Activated naive CD8-positive, alpha-beta T cell (primary cell): ENCODE results near the gene KANTR.
A peak's percentile ranks its signal among the peaks of the same experiment; 100 is the strongest.

Experiments used
- H3K27ac Mint-ChIP-seq: one replicate; pipeline ENCODE4 v1.8.0; 2021; ENCODE audit warnings: mixed read lengths
- H3K27me3 Mint-ChIP-seq: one replicate; pipeline ENCODE4 v1.8.0; 2021; ENCODE audit warnings: mixed read lengths
- H3K36me3 Mint-ChIP-seq: one replicate; pipeline ENCODE4 v1.8.0; 2021; ENCODE audit warnings: mixed read lengths
- H3K4me1 Mint-ChIP-seq: one replicate; pipeline ENCODE4 v1.8.0; 2021; ENCODE audit warnings: low read depth, mixed read lengths
- H3K4me3 Mint-ChIP-seq: one replicate; pipeline ENCODE4 v1.8.0; 2021; ENCODE audit warnings: mild to moderate bottlenecking, mixed read lengths
- H3K9me3 Mint-ChIP-seq: one replicate; pipeline ENCODE4 v1.8.0; 2021; ENCODE audit warnings: low read depth, mixed read lengths

The KANTR gene, protein sequence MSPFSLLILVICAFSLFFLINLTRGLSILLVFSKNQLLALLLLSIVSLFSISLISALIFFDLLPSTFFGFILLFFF

DNA sequence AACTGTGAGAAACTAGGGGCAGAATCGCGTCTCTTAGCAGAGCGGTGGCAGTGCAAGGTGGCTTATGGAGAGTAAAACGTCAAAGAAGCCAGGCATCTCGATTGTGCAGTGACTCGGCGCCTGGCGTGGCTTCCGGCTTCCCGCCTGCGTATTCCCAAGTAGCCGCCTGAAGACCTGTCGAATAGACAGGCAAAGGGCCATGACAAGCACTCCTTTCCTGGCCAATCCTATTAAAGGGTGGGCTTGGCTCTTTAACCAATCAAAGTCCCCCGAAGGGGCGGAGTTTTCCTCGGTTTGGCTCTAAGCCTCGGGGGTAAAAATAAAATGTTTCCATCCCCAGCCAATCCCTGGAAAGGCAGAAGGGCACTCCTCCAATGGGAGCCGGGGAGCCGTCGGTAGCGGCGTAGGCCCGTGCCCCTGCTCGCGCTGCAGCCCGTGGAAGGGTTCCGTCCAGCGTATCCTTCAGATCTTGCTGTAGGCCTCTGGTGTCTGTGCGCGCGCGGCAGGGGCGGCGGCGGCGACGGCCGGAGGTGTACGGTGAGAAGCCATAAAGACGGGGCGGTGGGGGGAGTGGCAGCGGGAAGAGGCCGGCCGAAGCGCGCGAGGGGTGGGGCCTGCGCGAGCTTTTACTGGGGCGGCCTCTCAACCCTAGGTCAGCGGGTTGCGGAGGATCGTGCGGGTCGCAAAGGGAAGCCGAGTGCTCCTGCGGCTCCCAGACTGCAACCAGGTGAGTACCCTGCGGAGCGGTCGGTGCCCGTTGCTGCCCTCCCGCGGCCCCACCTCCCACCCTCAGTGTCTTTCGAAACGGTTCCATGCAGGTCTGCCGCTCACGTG is at the start of gene KANTR:
Gene KANTR, plus strand, starts transcription at position 395 of the 834 bp plus-strand sequence. CDS start 30,131 bp downstream, outside the sequence.
- Mint-ChIP-seq H3K36me3 (no peaks in the 10 kb centered on the region), H3K27ac (peak within 1 kb of the TSS; percentile 90), H3K27me3 (no peaks in the 10 kb centered on the region), H3K4me1 (peaks cover 20% of the 10 kb centered on the region), H3K4me3 (peak within 1 kb of the TSS; percentile 92), H3K9me3 (no peaks in the 10 kb centered on the region)

DNA sequence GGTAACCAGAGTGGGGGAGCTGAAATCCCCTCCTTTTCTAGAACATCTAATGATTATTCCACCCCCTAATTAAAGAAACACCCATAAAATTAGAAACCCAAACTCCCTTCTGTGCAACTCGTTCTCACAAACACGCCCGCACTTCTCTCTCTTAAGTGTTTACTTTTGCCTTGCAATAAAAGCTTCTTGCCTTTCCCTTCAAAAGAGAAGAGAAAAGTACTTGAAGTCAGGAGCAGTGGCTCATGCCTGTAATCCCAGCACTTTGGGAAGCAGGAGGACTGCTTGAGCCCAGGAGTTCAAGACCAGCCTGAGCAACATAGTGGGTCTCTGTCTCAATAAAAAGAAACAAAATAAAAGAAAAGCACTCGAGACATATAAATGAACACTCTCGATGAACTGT is 48.9 kb upstream of the KANTR start:
- Mint-ChIP-seq H3K27me3 (no peaks in the 10 kb centered on the region), H3K27ac (no peak overlapping the region), H3K4me3 (no peak overlapping the region), H3K9me3 (no peaks in the 10 kb centered on the region), H3K36me3 (no peaks in the 10 kb centered on the region), H3K4me1 (peaks cover 2% of the 10 kb centered on the region)

DNA sequence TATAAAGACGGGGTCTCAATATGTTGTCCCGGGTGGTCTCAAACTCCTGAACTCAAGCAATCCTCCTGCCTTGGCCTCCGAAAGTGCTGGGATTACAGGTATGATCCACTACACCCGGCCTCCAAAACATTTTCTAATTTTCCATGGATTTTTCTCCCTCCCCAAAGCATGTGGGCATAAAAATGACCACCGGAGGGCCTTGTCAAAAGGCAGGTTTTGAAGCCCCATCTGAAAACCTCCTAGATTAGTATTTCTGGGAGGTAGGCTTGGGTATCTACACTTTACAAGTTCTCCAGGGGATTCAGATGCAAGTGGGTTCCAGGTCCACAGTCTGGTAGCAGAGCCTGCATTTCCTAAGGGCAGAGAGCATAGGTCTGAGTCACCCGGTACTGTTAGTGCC is 46.7 kb upstream of the KANTR start:
- Mint-ChIP-seq H3K4me1 (peaks cover 2% of the 10 kb centered on the region), H3K9me3 (no peaks in the 10 kb centered on the region), H3K27me3 (no peaks in the 10 kb centered on the region), H3K27ac (no peak overlapping the region), H3K4me3 (no peak overlapping the region), H3K36me3 (no peaks in the 10 kb centered on the region)

DNA sequence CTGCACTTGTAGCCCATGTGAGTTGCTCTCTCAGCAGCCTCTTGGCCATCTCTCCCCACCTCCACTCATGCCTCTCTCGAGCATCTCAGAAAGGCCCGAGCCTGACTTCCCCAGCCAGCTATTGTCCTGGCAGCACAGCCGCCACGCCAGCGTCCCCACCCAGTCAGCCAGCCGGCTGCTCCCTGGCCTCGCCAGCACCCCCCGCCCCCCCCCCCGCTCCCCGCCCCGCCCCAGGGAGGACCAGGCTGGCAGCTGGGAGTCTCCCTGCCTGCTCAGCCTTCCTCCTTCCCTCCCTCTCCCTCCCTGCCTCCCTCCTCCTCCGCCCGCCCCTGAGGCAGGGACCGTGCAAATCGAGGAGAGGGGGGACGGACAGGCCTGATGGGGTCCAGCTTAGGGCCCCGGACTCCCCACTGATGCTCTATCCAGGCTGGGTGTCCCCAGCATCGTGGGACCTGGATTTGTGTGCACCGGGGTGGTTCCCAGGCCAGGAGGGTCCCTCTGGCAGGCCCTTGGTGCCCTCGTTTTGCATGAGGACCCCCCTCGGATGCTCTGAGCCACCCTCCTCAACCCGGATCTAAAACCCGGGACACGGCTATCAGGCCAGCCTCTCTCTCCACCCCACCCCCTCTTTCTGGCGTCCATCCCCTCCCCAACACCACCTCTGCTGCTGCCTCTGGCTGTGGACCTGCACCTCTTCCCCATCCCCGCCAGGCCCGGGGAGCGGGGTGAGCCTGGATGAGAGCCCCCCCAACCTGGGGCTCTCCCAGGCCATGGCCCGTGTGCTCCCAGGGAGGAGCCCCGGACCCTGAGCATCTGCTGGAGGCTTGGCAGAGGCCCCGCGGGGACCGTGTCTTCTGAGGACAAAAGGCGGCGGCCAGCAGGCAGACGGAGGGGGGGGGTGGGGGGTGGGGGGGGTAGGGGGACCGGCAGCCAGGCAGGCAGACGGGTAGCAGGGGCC is 45.5 kb upstream of the KANTR start, which contains the start of gene GPR173:
Gene GPR173, plus strand, starts transcription at position 621 of the 958 bp plus-strand sequence. CDS start 27,833 bp downstream, outside the sequence.
- peaks cover 2% of the 10 kb centered on the region for H3K4me1 Mint-ChIP-seq
- no peaks in the 10 kb centered on the region for H3K9me3 Mint-ChIP-seq
- no peaks in the 10 kb centered on the region for H3K27me3 Mint-ChIP-seq
- H3K4me3 Mint-ChIP-seq: peak within 1 kb of the TSS; percentile 60
- peak within 1 kb of the TSS; percentile 22 for H3K27ac Mint-ChIP-seq
- no peaks in the 10 kb centered on the region for H3K36me3 Mint-ChIP-seq

GRCh38 chrX:53049127-53049517 is 44.8 kb upstream of the KANTR start:
- H3K36me3 Mint-ChIP-seq: no peaks in the 10 kb centered on the region
- peak overlapping the region; percentile 60 for H3K4me3 Mint-ChIP-seq
- no peak overlapping the region for H3K27ac Mint-ChIP-seq
- peaks cover 2% of the 10 kb centered on the region for H3K4me1 Mint-ChIP-seq
- no peaks in the 10 kb centered on the region for H3K27me3 Mint-ChIP-seq
- H3K9me3 Mint-ChIP-seq: no peaks in the 10 kb centered on the region

DNA sequence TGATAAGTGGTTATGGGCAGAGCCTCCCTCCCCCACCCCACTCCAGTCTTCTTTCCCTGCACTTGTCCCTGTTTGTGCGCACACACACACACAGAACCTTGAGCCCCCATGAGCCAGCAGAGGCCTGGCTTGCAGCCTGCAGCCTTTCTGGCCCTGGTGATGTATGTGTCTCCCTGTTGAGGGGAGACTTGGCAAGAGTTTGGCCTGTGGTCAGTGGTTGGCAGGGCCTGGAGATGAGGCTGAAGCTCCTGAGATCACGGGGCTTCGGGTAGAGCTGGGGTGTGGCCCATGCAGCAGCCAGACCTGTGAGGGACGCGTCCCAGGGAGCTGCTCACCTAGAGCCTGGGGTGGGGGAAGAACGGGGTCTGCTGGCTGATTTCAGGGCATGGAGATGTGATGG is 43.1 kb upstream of the KANTR start:
- no peaks in the 10 kb centered on the region for H3K9me3 Mint-ChIP-seq

GRCh38 chrX:53055244-53055849 is 38.6 kb upstream of the KANTR start:
- H3K27ac Mint-ChIP-seq: no peak overlapping the region
- H3K4me3 Mint-ChIP-seq: no peak overlapping the region
- no peaks in the 10 kb centered on the region for H3K27me3 Mint-ChIP-seq
- no peaks in the 10 kb centered on the region for H3K36me3 Mint-ChIP-seq
- no peaks in the 10 kb centered on the region for H3K4me1 Mint-ChIP-seq
- H3K9me3 Mint-ChIP-seq: no peaks in the 10 kb centered on the region

More for the DNA sequence above, 43.1 kb upstream of the KANTR start:
- Mint-ChIP-seq H3K36me3 (no peaks in the 10 kb centered on the region), H3K4me1 (peaks cover 2% of the 10 kb centered on the region), H3K27ac (no peak overlapping the region), H3K4me3 (no peak overlapping the region), H3K27me3 (no peaks in the 10 kb centered on the region)

DNA sequence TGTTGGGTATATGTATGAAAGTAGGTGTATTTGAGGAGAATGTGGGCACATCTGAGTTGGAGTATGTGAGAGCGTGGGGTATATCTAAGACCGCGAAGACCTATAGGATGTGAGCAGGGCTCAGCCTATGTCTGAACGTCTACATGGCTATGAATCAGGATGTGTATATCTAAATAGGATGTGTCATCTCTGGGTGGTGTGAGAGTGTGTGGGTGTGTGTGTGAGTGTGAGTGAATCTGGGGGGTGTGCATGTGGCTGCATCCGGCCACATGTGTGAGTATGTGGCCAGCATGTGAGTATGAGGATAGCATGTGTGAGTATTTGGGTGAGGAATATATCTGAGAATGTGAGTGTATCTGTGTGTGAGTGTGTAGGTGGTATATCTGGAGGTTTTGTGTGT is 37.6 kb upstream of the KANTR start:
- H3K9me3 Mint-ChIP-seq: no peaks in the 10 kb centered on the region
- no peaks in the 10 kb centered on the region for H3K27me3 Mint-ChIP-seq
- H3K4me3 Mint-ChIP-seq: no peak overlapping the region
- H3K27ac Mint-ChIP-seq: no peak overlapping the region
- no peaks in the 10 kb centered on the region for H3K4me1 Mint-ChIP-seq
- no peaks in the 10 kb centered on the region for H3K36me3 Mint-ChIP-seq

GRCh38 chrX:53065104-53065503 is 28.8 kb upstream of the KANTR start:
- Mint-ChIP-seq H3K27me3 (no peaks in the 10 kb centered on the region), H3K36me3 (no peaks in the 10 kb centered on the region), H3K9me3 (no peaks in the 10 kb centered on the region), H3K4me1 (no peaks in the 10 kb centered on the region), H3K27ac (no peak overlapping the region), H3K4me3 (no peak overlapping the region)

DNA sequence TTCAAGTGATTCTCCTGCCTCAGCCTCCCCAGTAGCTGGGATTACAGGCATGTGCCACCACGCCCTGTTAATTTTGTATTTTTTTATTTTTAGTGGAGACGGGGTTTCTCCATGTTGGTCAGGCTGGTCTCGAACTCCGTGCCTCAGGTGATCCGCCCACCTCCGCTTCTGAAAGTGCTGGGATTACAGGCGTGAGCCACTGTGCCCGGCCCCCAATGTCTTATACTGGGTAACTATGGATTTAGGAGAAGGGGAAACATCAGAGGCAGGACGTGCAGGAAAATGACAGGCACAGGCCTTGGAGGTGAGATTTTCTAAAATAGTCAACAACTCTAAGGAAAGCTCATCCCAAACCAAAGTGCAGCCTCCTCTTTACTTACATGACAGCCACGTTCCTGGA is 22.9 kb upstream of the KANTR start:
- H3K4me1 Mint-ChIP-seq: peaks cover 18% of the 10 kb centered on the region
- no peaks in the 10 kb centered on the region for H3K27me3 Mint-ChIP-seq
- no peaks in the 10 kb centered on the region for H3K36me3 Mint-ChIP-seq
- no peak overlapping the region for H3K27ac Mint-ChIP-seq
- H3K9me3 Mint-ChIP-seq: no peaks in the 10 kb centered on the region
- H3K4me3 Mint-ChIP-seq: no peak overlapping the region

- Mint-ChIP-seq H3K4me1 (peaks cover 18% of the 10 kb centered on the region), H3K9me3 (no peaks in the 10 kb centered on the region), H3K27ac (peak overlapping the region; percentile 82), H3K36me3 (no peaks in the 10 kb centered on the region), H3K4me3 (peak overlapping the region; percentile 87), H3K27me3 (no peaks in the 10 kb centered on the region)
Observed at GRCh38 chrX:53071604-53072417, 22.1 kb upstream of the KANTR start.

DNA sequence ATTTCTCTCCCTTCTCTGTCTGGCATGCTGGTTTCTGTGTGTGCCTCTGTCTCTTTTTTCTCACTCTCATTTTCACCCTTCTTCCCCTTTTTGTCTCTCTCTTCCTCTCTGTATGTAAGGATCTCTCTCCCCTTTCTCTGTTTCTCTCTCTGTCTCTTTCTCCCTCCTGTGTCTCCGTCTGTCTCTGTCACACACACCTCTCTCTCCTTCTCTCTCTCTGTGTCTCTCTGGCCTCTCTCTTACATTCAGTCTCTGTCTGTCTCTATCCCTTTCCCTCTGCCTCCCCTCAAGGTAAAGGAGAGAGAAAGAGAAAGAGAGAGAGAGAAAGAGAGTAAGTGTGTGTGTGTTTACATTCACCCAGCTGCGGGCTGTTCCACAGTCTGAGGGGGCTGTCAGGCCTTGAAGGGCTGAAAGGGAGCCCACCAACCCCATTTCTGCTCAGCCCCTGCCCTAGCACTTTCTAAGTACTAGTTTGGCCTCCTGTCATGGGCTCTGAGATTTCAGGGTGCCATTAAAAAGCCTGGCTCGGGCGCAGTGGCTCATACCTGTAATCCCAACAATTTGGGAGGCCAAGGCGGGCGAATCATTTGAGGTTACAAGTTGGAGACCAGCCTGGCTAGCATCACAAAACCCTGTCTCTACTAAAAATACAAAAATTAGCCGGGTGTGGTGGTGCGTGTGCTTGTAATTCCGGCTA is 21.4 kb upstream of the KANTR start:
- peak overlapping the region; percentile 82 for H3K27ac Mint-ChIP-seq
- no peaks in the 10 kb centered on the region for H3K36me3 Mint-ChIP-seq
- H3K27me3 Mint-ChIP-seq: no peaks in the 10 kb centered on the region
- H3K9me3 Mint-ChIP-seq: no peaks in the 10 kb centered on the region
- peak overlapping the region; percentile 87 for H3K4me3 Mint-ChIP-seq
- H3K4me1 Mint-ChIP-seq: peaks cover 18% of the 10 kb centered on the region

DNA sequence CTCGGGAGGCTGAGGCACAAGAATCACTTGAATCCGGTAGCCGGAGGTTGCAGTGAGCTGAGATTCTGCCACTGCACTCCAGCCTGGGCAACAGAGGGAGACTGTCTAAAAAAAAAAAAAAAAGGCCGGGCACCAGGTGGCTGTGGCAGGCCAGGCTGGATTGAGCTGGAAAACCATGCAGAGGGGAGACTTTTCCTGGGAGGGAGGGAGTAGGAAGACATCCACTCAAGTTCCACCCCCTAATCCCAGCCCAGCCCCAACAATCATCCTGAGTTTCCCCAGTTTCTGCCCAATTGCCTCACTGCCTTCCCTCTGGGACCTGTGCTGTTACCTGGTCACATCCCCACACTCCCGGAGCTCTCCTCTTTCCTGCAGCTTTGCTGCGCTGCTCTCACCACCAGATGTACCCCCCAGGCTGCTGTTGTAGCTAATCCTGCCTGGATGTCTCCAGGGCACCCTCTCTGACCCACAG is 20.8 kb upstream of the KANTR start:
- Mint-ChIP-seq H3K9me3 (no peaks in the 10 kb centered on the region), H3K4me1 (peaks cover 18% of the 10 kb centered on the region), H3K4me3 (no peak overlapping the region), H3K27ac (no peak overlapping the region), H3K36me3 (no peaks in the 10 kb centered on the region), H3K27me3 (no peaks in the 10 kb centered on the region)
